AG04450 (cell line): ENCODE measurements around the gene CHST1. TPM values are rescaled to one million over a fixed set of nuclear protein-coding genes. Genes with fewer than 3 reads are reported as not detected.

Experiments
- CTCF ChIA-PET: fragments of 300-600, 350-600 bp; formaldehyde crosslinking; extraction: SDS; loops from one replicate; lab custom pipeline; 2022; ENCODE audit warnings: antibody characterized with exemption, inconsistent platforms; lab: Charles Lee
- POLR2A ChIA-PET: fragments of 350-600 bp; formaldehyde crosslinking; extraction: SDS; loops from one replicate; lab custom pipeline; 2021; ENCODE audit warnings: antibody characterized with exemption, inconsistent platforms; lab: Yijun Ruan, JAX
- DNase-seq: peaks from one replicate; pipeline ENCODE4 v3.0.0-alpha.2; 2011; ENCODE audit warnings: low read depth, low spot score
- H3K27ac ChIP-seq: one replicate; pipeline ENCODE4 v1.5.1; 2012; ENCODE audit warnings: low read depth, low read length, control low read depth
- H3K27me3 ChIP-seq: one replicate; pipeline ENCODE4 v1.6.0; 2012; ENCODE audit warnings: low read length; ENCODE audit not compliant: control insufficient read depth, insufficient read depth
- H3K4me3 ChIP-seq: 2 replicates; pipeline ENCODE4 v1.5.1; 2011; ENCODE audit warnings: mild to moderate bottlenecking, low read depth, low read length, control low read depth
- H3K9me3 ChIP-seq: 2 replicates; pipeline ENCODE4 v1.5.1; 2012; ENCODE audit warnings: low read length; ENCODE audit not compliant: control insufficient read depth, insufficient read depth
- CTCF ChIP-seq: IDR thresholded peaks from 2 replicates; pipeline ENCODE4 v1.5.1; 2011; ENCODE audit warnings: low read depth, low read length, control low read depth, inconsistent platforms
- polyA plus RNA-seq: library from polyadenylated mRNA; depleted of rRNA; stranded (reverse); fragments of >200 nt; gene quantifications from 2 replicates; pipeline ENCODE4 v1.2.3, GENCODE V29; 2011

The CHST1 gene
- polyA plus RNA-seq, 1 experiment = 0.06 TPM

DNA sequence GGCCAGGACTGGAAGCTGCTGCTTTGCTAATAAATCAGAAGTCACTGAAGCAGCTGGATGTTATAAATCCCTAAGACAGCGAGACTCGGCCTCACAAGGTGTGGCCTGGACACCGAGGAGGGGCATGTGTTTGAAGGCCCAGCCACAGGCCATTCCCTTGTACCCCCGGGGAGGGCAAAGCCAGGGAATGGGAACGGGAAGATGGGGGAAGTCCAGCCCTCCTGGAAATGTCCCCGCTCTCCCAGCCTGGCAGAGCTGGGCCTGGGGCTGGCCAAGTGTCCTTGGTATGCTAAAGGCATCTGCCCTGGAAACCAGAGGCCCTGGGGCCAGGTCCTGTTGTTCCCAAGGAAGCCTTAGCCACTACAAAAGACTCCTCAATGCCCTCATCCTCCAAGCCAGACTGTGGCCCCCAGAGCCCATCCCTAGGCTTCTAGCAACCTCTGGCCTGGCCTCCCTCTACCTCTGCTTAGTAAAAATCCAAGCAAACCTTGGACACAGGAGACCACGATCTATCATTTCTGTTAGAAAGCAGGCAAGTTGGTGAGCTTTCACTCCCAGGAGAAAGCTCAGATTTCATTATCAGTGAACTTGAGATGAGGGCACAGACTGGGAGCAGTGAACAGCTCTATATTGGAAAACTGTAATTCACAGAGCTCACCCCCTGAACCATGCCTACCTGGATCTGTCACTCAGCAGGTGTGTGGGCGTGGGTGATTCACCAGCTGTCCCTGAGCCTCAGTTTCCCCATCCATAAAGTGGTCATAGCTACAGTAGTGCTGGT is 11.0 kb downstream of the CHST1 start:
- DNase-seq = no peak
- Histone ChIP-seq H3K27me3 (no peaks in the 10 kb centered on the region), H3K9me3 (peaks cover 13% of the 10 kb centered on the region; the same call in 1 of the 2 replicates), H3K27ac (no peak overlapping the region), H3K4me3 (no peak overlapping the region)
- ChIA-PET CTCF (interaction anchor here (0.6 to 5.4 kb wide), 36 partner anchors 9 to 558 kb away, joined by 3 to 142 read pairs (median 4); no protein-coding TSS in a partner anchor), POLR2A (no interaction called here)
- no peak for TF ChIP-seq CTCF

DNA sequence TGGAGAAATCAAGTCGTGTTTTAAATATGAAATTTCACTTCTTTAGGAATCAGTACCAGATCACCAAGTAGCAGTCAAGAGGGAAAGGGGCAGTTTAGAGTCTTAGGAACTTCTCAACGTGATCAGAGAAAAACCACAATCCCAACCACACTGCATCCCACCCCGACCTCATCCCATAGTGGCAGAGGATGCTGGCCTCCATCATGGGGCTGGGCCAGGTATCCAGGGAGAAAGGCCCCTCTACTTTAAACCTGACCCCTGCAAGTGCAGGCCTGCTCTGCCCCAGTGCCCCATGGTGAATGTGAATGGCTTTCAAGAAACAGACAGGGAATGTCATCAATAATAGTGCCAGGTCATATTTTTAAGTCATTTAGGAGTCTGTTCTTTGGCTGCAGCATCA is 12.1 kb downstream of the CHST1 start:
- H3K27ac ChIP-seq = no peak overlapping the region
- H3K9me3 ChIP-seq = peaks cover 13% of the 10 kb centered on the region; the same call in 1 of the 2 replicates
- ChIA-PET CTCF (interaction anchor here (5.4 kb wide), 1 partner anchor 283 kb away, joined by 142 read pairs; no protein-coding TSS in a partner anchor), POLR2A (no interaction called here)
- DNase-seq = no peak
- TF ChIP-seq CTCF = no peak
- no peak overlapping the region for H3K4me3 ChIP-seq
- H3K27me3 ChIP-seq = no peaks in the 10 kb centered on the region

- no peaks in the 10 kb centered on the region for H3K27me3 ChIP-seq
- no peak overlapping the region for H3K4me3 ChIP-seq
- H3K9me3 ChIP-seq = peaks cover 13% of the 10 kb centered on the region; the same call in 1 of the 2 replicates
- DNase-seq = no peak
- ChIA-PET POLR2A (no interaction called here), CTCF (interaction anchor here (0.6 to 1.2 kb wide), 2 partner anchors 246 to 282 kb away, joined by 3 to 4 read pairs; no protein-coding TSS in a partner anchor)
- H3K27ac ChIP-seq = no peak overlapping the region
- no peak for TF ChIP-seq CTCF
These were observed 12.6 kb downstream of the CHST1 start for GRCh38 chr11:45652781-45653180.

- H3K4me3 ChIP-seq = no peak overlapping the region
- peaks cover 13% of the 10 kb centered on the region; the same call in 1 of the 2 replicates for H3K9me3 ChIP-seq
- H3K27ac ChIP-seq = no peak overlapping the region
- ChIA-PET POLR2A (no interaction called here), CTCF (interaction anchor here (0.6 to 1.2 kb wide), 2 partner anchors 245 to 281 kb away, joined by 3 to 4 read pairs; no protein-coding TSS in a partner anchor)
- H3K27me3 ChIP-seq = no peaks in the 10 kb centered on the region
- no peak for TF ChIP-seq CTCF
- DNase-seq = no peak
These were observed 13.3 kb downstream of the CHST1 start for GRCh38 chr11:45651841-45652749.
